HG02798 (cell line): ENCODE data around the gene BCAR1.
"Not testable (repeated sequence)": the region's sequence is repeated elsewhere in the genome, so short reads cannot be mapped to it uniquely, and the experiment has no call there.

Source experiments
- ATAC-seq: cut with Tn5 transposase; IDR thresholded peaks from one replicate; pipeline ENCODE4 v1.9.1; 2021; ENCODE audit warnings: mild to moderate bottlenecking; ENCODE audit not compliant: unreplicated experiment, poor library complexity

Gene BCAR1

DNA sequence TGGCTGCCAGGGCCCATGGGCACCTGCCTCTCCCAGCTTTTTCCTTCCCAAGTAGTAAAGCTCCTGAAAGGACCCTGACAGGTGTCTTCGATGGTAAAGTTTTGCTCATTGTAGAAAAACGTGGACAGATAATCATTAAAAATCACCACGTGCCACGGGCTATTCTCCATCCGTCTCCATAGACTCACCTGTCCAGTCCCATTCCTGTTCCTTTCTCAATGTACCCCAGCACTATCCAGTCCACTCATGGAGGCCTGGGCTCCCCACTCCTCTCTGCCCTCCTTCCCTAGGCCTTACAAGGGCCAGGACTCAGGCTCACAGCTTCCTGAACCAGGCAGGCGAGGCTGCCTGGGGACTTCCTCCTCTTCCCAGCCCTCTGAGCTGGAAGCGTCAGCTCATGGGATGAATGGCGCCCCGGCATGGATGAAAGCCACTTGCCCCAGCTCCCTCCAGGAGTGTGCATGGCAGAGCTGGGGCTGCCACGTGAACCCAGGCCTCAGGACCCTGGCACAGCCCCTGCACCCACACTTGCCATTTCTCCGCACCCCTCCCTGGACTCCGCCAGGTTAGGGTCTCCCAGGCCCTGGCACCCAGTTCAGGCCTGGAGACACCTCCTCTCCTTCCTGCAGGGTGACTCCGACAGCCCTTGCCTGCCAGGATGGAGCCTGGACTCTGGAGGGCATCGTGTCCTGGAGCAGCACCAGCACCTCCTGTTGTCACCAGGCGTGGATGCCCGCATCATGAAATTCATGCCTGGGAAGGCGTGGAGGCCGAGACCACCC is 23.9 kb downstream of the BCAR1 start:
- ATAC-seq, result no peak

DNA sequence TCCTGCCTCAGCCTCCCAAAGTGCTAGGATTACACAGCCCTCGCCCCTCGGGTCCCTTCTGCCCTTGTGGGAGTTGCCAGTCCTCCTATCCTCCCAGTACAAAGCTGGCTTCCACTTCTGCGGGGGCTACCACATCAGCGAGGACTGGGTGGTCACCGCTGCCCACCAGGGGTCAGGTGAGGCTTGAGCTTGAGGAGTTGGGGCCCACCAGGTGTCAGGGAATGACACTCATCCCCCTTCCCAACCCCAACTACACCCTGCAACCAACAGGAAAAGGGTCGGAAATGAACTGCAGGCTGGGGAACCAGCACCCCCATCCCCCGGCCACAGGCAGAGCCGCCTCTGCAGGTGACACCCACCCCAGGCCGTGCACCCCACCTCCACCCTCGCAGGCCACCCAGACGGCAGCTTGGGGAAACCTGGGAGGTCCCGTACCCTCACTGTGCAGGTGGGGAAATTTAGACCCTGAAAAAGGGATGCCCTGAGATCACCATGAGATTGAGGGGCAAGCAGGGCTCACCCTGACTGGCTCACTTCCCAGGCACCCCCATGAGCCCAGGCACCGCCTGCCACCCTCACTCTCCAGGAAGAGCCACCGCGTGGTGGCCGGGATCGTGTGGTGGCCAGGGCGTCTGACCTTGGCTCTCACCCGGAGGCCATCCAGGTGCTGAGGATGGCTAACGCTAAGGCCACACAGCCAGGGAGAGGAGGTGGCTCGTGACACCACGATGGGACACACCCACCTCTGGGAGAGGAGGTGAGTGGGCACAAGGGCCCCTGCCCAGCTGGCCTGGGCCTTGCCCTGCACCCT is 24.7 kb downstream of the BCAR1 start:
- no peak for ATAC-seq

- ATAC-seq, result no peak
Measured at GRCh38 chr16:75225678-75226515, 25.5 kb downstream of the BCAR1 start.

DNA sequence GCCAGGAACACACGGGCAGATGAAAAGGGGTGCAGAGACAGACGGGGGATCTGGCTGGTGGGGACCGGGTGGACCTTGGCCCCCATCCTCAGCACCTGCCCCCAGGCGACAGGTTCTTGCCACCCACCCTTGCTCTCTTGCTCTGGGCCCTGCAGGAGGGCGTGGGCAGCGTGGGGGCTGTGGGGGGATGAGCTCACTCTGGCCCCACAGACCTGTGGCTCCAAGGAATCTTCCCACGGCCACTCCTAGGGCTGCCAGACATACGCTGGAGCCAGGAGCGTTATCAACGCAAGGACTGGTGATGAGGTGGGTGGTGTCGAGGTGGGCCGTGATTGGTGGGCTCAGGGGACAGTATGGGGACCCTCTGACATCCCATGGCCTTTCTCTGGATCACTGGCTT is 26.3 kb downstream of the BCAR1 start:
- no peak for ATAC-seq

GRCh38 chr16:75224306-75225082 is 26.9 kb downstream of the BCAR1 start:
- no peak for ATAC-seq

- not testable (repeated sequence) for ATAC-seq
Measured at GRCh38 chr16:75223129-75223528, 28.3 kb downstream of the BCAR1 start.

GRCh38 chr16:75222271-75222783 is 29.1 kb downstream of the BCAR1 start:
- ATAC-seq, result no peak

DNA sequence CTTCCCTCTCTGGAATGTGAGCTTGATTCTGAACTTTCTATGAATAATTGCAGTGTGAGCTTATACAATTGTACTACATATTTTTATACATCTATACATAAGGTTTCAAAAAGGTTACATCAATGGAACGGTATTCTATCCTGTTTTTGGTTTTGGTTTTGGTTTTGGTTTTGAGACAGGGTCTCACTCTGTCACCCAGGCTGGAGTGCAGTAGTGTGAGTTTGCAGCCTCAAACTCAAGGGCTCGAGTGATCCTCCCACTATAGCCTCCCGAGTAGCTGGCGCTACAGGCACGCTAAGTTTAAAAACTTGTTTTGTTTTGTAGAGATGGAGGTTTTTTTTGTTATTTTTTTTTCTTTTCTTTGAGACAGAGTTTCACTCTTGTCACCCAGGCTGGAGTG is 31.6 kb downstream of the BCAR1 start:
- ATAC-seq, result peak; percentile 60

DNA sequence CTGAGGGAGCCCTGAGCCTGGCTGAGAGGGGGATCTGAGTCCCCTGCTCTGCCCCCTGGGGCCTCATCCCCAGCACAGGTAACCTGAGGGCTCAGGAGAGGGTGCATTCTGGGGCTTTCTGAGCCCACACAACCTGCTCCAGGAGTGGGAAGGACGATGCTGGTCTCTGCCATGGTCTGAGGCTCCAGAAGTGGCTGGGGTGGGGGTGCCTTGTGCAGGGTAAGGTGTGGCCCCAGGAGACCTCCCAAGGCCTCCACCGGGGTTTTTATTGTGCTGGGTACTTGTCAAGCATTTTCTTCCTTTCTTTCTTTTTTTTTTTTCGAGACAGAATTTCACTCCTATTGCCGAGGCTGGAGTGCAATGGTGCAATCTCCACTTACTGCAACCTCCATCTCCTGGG is 32.3 kb downstream of the BCAR1 start:
- ATAC-seq, result no peak

GRCh38 chr16:75218256-75219076 is 33.0 kb downstream of the BCAR1 start, which contains the start of gene CTRB1:
CTRB1 (plus strand) TSS chr16:75218988; CDS start chr16:75219008, 20 bp downstream.
- peak; percentile 53 for ATAC-seq

DNA sequence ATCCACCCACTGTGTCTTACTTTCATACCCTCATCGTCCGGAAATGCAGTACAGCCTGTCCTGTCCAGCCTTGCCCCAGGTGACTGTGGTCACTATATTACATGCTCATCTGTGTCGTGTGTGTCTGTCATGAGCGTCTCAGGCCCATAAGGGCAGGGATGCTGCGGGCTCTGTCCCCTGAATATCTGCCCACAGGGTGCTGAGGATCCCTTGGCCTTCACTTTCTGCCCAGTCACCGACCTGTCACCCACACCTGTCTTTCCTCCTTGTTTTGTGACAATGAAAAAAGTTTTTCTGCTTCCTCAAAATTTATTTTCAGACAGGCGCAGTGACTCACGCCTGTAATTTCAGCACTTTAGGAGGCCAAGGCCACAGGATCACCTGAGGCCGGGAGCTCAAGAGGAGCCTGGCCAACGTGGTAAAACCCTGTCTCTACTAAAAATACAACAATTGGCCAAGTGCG is 34.0 kb downstream of the BCAR1 start:
- no peak for ATAC-seq

- no peak for ATAC-seq
Measured at GRCh38 chr16:75216576-75216975, 34.8 kb downstream of the BCAR1 start.

DNA sequence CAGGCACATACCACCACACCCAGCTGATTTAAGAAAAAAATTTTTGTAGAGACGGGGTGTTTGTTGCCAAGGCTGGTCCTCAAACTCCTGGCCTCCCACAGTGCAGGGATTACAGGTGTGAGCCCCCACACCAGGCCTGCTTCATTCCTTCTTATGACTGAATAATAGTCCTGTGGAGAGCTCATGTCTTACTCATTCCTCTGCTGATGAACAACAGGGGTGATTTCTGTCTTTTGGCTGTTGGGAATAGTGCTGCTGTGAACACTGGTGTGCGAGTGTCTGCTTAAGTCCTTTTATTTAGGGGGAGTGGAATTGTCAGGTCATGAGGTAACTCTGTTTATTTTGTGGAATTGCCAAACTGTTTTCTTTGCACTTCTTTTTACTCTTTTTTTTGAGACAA is 35.3 kb downstream of the BCAR1 start:
- ATAC-seq, result no peak

GRCh38 chr16:75211286-75211685 is 40.1 kb downstream of the BCAR1 start:
- not testable (repeated sequence) for ATAC-seq

DNA sequence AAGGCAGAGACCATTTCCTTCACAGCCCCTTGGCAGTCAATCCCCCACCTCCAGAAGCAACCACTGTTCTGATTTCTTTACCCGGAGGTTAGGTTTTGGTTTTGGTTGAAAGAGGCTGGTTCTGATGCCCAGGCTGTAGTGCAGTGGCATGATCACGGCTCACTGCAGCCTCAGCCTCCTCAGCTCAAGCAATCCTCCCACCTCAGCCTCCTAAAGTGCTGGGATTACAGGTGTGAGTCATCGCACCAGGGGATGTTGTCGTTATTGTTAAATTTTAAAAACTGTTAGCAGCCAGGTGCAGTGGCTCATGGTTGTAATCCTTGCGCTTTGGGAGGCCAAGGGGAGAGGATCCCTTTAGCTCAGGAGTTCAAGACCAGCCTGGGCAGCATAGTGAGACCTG is 41.5 kb downstream of the BCAR1 start:
- ATAC-seq, result no peak

DNA sequence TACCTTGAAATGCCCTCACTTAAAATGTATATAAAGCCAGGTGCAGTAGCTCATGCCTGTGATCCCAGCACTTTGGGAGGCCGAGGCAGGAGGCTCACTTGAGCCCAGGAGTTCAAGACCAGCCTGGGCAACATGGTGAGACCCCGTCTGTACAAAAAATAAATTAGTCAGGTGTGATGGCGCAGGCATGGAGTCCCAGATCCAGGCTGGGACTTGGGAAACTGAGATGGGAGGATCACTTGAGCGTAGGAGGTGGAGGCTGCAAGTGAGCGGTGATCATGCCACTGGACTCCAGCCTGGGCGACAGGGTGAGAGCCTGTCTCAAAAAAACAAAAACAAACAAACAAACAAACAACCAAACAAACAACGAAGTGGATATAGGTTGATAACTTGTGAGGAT is 41.9 kb downstream of the BCAR1 start:
- not testable (repeated sequence) for ATAC-seq

GRCh38 chr16:75208861-75209505 is 42.4 kb downstream of the BCAR1 start:
- ATAC-seq, result no peak

GRCh38 chr16:75208242-75208825 is 43.1 kb downstream of the BCAR1 start:
- ATAC-seq, result no peak
